C4-2B (cell line): ENCODE results near the gene ANKLE2.

ENCODE experiments used
- CTCF ChIP-seq: fragments of 450-650 bp; conservative IDR thresholded peaks from 2 replicates; pipeline ENCODE4 v1.5.1; 2017; ENCODE audit warnings: mild to moderate bottlenecking
- ZFX ChIP-seq: fragments of 450-650 bp; IDR thresholded peaks from 2 replicates; pipeline ENCODE4 v1.6.1; 2017

- TF ChIP-seq CTCF, result no peak
- TF ChIP-seq ZFX, result no peak
Observed at GRCh38 chr12:132735496-132735895, 26.1 kb downstream of the ANKLE2 start.
